MCF 10A (cell line): ENCODE results near the gene ARFGEF3. TPM values are rescaled to one million over a fixed set of nuclear protein-coding genes. Genes with fewer than 3 reads are reported as not detected.

Source experiments
- BruUV-seq: library from RNA; stranded (reverse); fragments of 400-500 nt; replicated peaks from 2 replicates; lab custom pipeline; 2021; lab: Mats Ljungman, UMichigan
- CTCF ChIA-PET: fragments of 300-600 bp; sonication (Branson Sonifier 250); formaldehyde crosslinking; extraction: SDS; loops from one replicate; lab custom pipeline; 2021; ENCODE audit warnings: antibody characterized with exemption, inconsistent platforms; lab: Yijun Ruan, JAX
- POLR2A ChIA-PET: fragments of 300-600, 350-650 bp; sonication (Branson Sonifier 250); formaldehyde crosslinking; extraction: SDS; loops from one replicate; lab custom pipeline; 2020; ENCODE audit warnings: antibody characterized with exemption, inconsistent platforms; lab: Yijun Ruan, JAX
- DNase-seq: peaks from one replicate; pipeline ENCODE4 v3.0.0-alpha.2; 2018; ENCODE audit not compliant: unreplicated experiment
- H3K27ac Mint-ChIP-seq: one replicate; pipeline ENCODE4 v1.8.0; 2022; ENCODE audit warnings: mild to moderate bottlenecking, low read depth, mixed read lengths; ENCODE audit not compliant: unreplicated experiment
- H3K27me3 Mint-ChIP-seq: one replicate; pipeline ENCODE4 v1.8.0; 2022; ENCODE audit warnings: mixed read lengths; ENCODE audit not compliant: insufficient read depth, unreplicated experiment
- H3K36me3 Mint-ChIP-seq: one replicate; pipeline ENCODE4 v1.8.0; 2022; ENCODE audit warnings: mild to moderate bottlenecking, moderate library complexity, mixed read lengths; ENCODE audit not compliant: insufficient read depth, unreplicated experiment
- H3K4me1 Mint-ChIP-seq: one replicate; pipeline ENCODE4 v1.8.0; 2022; ENCODE audit warnings: mixed read lengths; ENCODE audit not compliant: insufficient read depth, unreplicated experiment
- H3K4me3 Mint-ChIP-seq: one replicate; pipeline ENCODE4 v1.8.0; 2022; ENCODE audit warnings: mild to moderate bottlenecking, moderate library complexity, mixed read lengths; ENCODE audit not compliant: unreplicated experiment
- H3K9me3 Mint-ChIP-seq: one replicate; pipeline ENCODE4 v1.8.0; 2022; ENCODE audit warnings: mixed read lengths; ENCODE audit not compliant: unreplicated experiment
- intact Hi-C: fragments of 100-400 bp; cut with micrococcal nuclease; formaldehyde crosslinking; loops from 2 replicates; pipeline ENCODE4 v1.14.1; 2022
- total RNA-seq: library from RNA; stranded (reverse); gene quantifications from 2 replicates; pipeline ENCODE4 v1.2.3, GENCODE V29; 2022
- TF ChIP-seq, protein P1 (sequence below): fragments of 200-600 bp; IDR thresholded peaks from one replicate; pipeline ENCODE4 v1.8.0; 2022; ENCODE audit warnings: antibody characterized with exemption, mild to moderate bottlenecking; ENCODE audit not compliant: unreplicated experiment

ARFGEF3 gene
- total RNA-seq, 1 experiment from 2014 or later, result 3.4 TPM

DNA sequence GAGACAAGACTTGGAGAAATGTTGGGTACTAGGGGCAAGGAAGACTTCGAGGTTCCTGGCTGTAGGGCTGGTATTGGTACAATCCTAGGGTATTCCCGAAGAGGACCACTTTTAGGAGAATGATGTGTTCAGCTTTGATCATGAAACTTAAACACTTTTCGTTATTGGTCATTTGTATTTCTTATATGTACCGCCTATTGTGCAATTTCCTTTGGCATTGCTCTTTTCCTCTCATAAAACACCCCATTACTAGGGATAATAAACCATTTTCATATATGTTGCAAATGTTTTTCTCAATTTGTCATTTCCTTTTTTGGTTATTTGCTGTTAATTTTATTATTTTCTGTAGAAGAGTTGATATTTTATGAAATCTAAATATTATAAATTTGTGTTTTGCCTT is 18.9 kb upstream of the ARFGEF3 start:
- no TSS peak for BruUV-seq
- POLR2A ChIA-PET, result no interaction called here
- H3K36me3 Mint-ChIP-seq, result no peaks in the 10 kb centered on the region
- H3K27me3 Mint-ChIP-seq, result peaks cover 28% of the 10 kb centered on the region
- no peak overlapping the region for H3K27ac Mint-ChIP-seq
- TF ChIP-seq, protein P1, sequence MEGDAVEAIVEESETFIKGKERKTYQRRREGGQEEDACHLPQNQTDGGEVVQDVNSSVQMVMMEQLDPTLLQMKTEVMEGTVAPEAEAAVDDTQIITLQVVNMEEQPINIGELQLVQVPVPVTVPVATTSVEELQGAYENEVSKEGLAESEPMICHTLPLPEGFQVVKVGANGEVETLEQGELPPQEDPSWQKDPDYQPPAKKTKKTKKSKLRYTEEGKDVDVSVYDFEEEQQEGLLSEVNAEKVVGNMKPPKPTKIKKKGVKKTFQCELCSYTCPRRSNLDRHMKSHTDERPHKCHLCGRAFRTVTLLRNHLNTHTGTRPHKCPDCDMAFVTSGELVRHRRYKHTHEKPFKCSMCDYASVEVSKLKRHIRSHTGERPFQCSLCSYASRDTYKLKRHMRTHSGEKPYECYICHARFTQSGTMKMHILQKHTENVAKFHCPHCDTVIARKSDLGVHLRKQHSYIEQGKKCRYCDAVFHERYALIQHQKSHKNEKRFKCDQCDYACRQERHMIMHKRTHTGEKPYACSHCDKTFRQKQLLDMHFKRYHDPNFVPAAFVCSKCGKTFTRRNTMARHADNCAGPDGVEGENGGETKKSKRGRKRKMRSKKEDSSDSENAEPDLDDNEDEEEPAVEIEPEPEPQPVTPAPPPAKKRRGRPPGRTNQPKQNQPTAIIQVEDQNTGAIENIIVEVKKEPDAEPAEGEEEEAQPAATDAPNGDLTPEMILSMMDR, result no peak
- intact Hi-C loops, result no loop called here
- H3K4me1 Mint-ChIP-seq, result no peaks in the 10 kb centered on the region
- H3K9me3 Mint-ChIP-seq, result no peaks in the 10 kb centered on the region
- CTCF ChIA-PET, result interaction anchor here (0.6 kb wide), 1 partner anchor 230 kb away, joined by 3 read pairs; no protein-coding TSS in a partner anchor
- no peak for DNase-seq
- no peak overlapping the region for H3K4me3 Mint-ChIP-seq

DNA sequence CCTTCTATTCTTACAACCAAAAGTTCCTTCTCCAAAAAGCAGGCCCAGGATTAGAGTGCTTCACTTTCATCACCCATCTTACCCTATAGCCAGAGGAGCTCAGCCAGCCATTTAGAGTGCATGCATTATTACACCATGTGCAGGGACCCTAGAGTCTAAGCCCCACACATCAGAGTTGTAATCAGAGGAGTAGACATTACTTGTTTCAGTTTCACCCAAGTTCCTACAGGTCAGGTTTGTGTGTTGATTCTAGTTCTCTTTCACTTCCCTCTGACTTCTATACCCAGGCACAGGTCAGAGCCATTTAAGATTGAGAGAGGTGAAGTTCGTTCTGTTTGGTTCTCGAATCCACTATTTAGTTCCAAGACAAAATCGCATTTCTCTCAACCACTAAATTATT is 16.3 kb upstream of the ARFGEF3 start:
- intact Hi-C loops, result no loop called here
- Mint-ChIP-seq H3K36me3 (no peaks in the 10 kb centered on the region), H3K27ac (no peak overlapping the region), H3K9me3 (no peaks in the 10 kb centered on the region), H3K4me3 (no peak overlapping the region), H3K27me3 (peaks cover 39% of the 10 kb centered on the region), H3K4me1 (no peaks in the 10 kb centered on the region)
- DNase-seq, result no peak
- ChIA-PET CTCF (no interaction called here), POLR2A (interaction anchor here (1.0 kb wide), 1 partner anchor 8 kb away, joined by 3 read pairs; no protein-coding TSS in a partner anchor)
- BruUV-seq, result no TSS peak
- TF ChIP-seq, protein P1, result no peak

DNA sequence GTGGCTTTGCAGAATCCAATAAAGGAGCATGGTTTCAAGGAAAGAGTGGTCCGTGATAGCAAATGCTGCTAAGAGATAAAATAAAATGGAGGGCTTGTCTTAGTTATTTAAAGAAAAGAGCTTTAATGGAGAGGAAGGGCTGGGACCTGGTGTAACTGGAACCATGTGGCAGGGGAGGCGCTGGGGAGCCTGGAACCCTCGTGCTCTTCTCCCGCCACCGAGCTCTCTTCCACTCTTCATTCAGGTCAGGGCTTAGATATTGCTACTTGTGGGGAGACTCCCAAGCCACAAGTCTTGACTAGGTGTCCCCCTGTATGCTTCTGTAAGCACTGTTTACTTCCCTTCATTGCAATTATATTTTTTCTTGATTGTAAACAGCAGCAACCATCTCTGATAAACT is 15.2 kb upstream of the ARFGEF3 start:
- POLR2A ChIA-PET, result no interaction called here
- CTCF ChIA-PET, result no interaction called here
- TF ChIP-seq, protein P1, result no peak
- DNase-seq, result no peak
- Mint-ChIP-seq H3K36me3 (no peaks in the 10 kb centered on the region), H3K9me3 (peaks cover 4% of the 10 kb centered on the region), H3K4me3 (no peak overlapping the region), H3K4me1 (no peaks in the 10 kb centered on the region), H3K27ac (no peak overlapping the region), H3K27me3 (peaks cover 35% of the 10 kb centered on the region)
- intact Hi-C loops, result no loop called here
- BruUV-seq, result no TSS peak

DNA sequence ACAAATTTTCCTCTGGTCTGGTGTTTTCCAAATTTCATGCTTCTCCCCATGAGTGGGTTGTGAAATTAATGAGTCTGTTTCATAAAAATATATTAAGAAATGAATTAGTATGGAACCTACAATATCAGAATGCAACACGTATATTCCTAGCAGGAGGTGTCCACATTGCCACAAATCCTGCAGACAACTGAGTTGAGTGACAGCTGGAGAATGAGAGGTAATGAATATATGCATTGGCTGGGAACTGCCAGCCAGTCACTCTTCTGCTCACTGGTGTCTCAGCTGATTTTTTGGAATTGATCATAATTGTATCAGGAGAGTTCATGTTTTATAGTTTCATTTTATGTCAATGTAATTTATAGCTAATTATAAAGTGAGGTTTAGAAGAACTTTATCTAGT is 6.3 kb upstream of the ARFGEF3 start:
- H3K27me3 Mint-ChIP-seq, result peaks cover 60% of the 10 kb centered on the region
- H3K4me3 Mint-ChIP-seq, result no peak overlapping the region
- TF ChIP-seq, protein P1, result no peak
- no peaks in the 10 kb centered on the region for H3K4me1 Mint-ChIP-seq
- ChIA-PET CTCF (interaction anchor here (0.5 to 0.7 kb wide), 2 partner anchors 47 to 126 kb away, joined by 3 to 5 read pairs; no protein-coding TSS in a partner anchor), POLR2A (no interaction called here)
- intact Hi-C loops, result no loop called here
- no peaks in the 10 kb centered on the region for H3K36me3 Mint-ChIP-seq
- BruUV-seq, result no TSS peak
- H3K9me3 Mint-ChIP-seq, result peaks cover 13% of the 10 kb centered on the region
- no peak for DNase-seq
- no peak overlapping the region for H3K27ac Mint-ChIP-seq
